ENCODE measurements around the gene PDIA6. TPM values are rescaled to one million over a fixed set of nuclear protein-coding genes. Genes with fewer than 3 reads are reported as not detected.

The PDIA6 gene
- total and polyA plus RNA-seq, 8 donors: 33.7 to 201 (median 135) TPM

DNA sequence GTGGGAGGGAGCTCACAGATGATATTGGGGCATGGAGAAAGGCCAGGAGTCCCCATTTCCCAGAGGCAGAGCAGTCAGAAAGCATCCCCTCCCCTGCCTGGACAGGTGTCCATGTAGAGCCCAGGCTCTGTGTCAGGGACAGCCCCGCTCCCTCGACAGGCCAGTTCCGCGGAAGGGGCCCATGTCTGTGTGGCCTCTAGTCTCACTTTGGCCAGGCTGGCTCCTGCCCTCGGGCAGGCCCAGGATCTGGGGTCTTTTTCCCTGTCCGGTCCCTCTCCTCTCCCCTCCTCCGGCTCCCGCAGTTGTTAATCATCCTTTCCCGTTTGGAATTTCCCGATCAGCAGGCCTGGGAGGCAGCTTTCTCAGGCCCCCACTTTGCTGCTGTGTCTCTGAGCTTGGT lies 20.4 kb upstream of the PDIA6 start:
- peaks cover 0 to 8% (median 0%) of the 10 kb centered on the region in 3 donors for H3K4me1 ChIP-seq
- ATAC-seq: no peak
- no peak overlapping the region for H3K27ac ChIP-seq
- no peaks in the 10 kb centered on the region for H3K27me3 ChIP-seq
- no peak for DNase-seq
- no peaks in the 10 kb centered on the region for H3K36me3 ChIP-seq
- WGBS, 2 donors: 77 to 79% methylated on average over 10 of the region's 10 CpGs
- H3K9me3 ChIP-seq: no peaks in the 10 kb centered on the region
- intact Hi-C loops (cut with DNase I): loop anchor here in 2 of 3 donors (5.0 to 10.0 kb wide), 2 partner anchors 289 to 292 kb away; no protein-coding TSS in a partner anchor
- TF ChIP-seq, protein P1, sequence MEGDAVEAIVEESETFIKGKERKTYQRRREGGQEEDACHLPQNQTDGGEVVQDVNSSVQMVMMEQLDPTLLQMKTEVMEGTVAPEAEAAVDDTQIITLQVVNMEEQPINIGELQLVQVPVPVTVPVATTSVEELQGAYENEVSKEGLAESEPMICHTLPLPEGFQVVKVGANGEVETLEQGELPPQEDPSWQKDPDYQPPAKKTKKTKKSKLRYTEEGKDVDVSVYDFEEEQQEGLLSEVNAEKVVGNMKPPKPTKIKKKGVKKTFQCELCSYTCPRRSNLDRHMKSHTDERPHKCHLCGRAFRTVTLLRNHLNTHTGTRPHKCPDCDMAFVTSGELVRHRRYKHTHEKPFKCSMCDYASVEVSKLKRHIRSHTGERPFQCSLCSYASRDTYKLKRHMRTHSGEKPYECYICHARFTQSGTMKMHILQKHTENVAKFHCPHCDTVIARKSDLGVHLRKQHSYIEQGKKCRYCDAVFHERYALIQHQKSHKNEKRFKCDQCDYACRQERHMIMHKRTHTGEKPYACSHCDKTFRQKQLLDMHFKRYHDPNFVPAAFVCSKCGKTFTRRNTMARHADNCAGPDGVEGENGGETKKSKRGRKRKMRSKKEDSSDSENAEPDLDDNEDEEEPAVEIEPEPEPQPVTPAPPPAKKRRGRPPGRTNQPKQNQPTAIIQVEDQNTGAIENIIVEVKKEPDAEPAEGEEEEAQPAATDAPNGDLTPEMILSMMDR (IDR thresholded peaks at IDR 0.05): no peak
- FAIRE-seq: no peak
- H3K4me3 ChIP-seq: no peak overlapping the region

DNA sequence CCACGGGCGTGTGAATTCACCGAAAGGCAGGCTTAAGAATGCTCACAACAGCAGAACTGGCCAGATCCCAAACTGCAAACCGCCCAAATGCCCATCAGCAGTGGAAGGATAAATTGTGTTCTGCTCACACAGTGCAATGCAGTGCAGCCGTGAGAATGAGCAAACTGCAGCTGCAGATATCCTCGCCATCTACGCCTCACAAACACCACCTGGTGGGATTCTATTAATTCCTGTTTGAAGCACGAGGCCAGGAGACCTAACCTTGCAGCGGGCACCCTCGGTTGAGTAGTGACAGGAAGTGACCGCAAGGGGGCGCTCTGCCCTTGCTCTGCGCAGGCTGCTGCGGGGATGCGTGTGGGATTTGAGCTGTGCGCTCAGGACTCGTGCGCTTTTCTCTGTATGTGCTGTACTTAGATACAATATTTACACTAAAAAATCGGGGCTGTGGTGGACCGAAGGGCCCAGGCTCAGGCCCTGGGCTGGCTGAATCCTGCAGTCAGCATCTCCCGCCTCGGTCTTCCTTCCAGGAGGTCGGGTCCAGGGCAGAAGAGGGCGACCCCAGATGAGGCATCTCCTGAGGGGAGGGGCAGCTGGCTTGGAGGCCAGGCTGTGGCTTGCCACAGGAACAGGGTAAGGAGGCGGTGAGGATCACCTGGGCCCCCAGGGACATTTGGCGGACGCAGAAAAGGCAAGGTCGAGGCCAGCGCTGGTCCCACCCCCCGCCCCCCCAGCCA lies 19.8 kb upstream of the PDIA6 start:
- no peak overlapping the region for H3K4me3 ChIP-seq
- FAIRE-seq: no peak

DNA sequence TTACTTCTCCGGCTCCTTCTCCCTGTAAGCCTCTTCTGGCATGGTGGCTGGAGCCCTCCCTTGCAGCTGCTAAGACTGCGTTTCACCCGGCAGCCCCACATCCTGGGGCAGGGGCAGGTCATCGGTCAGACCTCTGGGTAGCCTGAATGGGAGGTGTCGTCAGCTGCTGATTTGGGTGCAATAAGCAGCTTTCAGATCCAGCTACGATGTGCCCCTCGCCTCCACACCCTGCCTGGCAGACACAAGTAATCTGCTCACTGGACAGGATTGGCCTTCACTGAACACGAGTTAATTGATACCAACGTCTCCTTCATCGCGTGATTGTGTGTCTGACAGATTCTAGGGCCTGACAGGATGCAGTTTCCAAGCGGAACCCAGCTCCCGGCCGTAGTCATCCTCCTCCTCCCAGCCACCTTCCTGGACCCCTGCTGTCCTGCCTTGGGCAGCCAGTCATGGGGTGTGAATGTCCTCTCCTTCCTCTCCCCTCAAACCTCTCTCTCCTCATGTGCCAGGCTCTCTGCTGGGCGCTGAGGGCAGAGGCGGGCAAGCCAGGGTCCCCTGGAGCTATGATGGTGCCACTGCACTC lies 18.9 kb upstream of the PDIA6 start:
- Histone ChIP-seq H3K27ac (no peak overlapping the region), H3K9me3 (no peaks in the 10 kb centered on the region), H3K36me3 (no peaks in the 10 kb centered on the region), H3K4me1 (peaks cover 0 to 8% (median 0%) of the 10 kb centered on the region in 3 donors), H3K27me3 (no peaks in the 10 kb centered on the region), H3K4me3 (no peak overlapping the region)
- 68 to 72% methylated on average over 16 of the region's 16 CpGs for WGBS, 2 donors
- no peak for DNase-seq
- TF ChIP-seq, protein P1 (IDR thresholded peaks at IDR 0.05): no peak
- ATAC-seq: no peak
- intact Hi-C loops (cut with DNase I): loop anchor here in 2 of 3 donors (5.0 to 10.0 kb wide), 2 partner anchors 291 to 293 kb away; no protein-coding TSS in a partner anchor
- no peak for FAIRE-seq

More for the DNA sequence above, 19.8 kb upstream of the PDIA6 start:
- ATAC-seq: peak; percentile 80 to 90 (median 88)
- WGBS, 2 donors: 19% methylated on average over 30 of the region's 30 CpGs
- H3K27ac ChIP-seq: no peak overlapping the region
- intact Hi-C loops (cut with DNase I): loop anchor here in 2 of 3 donors (5.0 to 10.0 kb wide), 2 partner anchors 290 to 292 kb away; no protein-coding TSS in a partner anchor
- peaks cover 0 to 8% (median 0%) of the 10 kb centered on the region in 3 donors for H3K4me1 ChIP-seq
- no peaks in the 10 kb centered on the region for H3K36me3 ChIP-seq
- DNase-seq: peak; percentile 61 to 97 (median 84)
- no peaks in the 10 kb centered on the region for H3K9me3 ChIP-seq
- TF ChIP-seq, protein P1 (IDR thresholded peaks at IDR 0.05): peak; percentile 98 to 99 (median 99)
- no peaks in the 10 kb centered on the region for H3K27me3 ChIP-seq

DNA sequence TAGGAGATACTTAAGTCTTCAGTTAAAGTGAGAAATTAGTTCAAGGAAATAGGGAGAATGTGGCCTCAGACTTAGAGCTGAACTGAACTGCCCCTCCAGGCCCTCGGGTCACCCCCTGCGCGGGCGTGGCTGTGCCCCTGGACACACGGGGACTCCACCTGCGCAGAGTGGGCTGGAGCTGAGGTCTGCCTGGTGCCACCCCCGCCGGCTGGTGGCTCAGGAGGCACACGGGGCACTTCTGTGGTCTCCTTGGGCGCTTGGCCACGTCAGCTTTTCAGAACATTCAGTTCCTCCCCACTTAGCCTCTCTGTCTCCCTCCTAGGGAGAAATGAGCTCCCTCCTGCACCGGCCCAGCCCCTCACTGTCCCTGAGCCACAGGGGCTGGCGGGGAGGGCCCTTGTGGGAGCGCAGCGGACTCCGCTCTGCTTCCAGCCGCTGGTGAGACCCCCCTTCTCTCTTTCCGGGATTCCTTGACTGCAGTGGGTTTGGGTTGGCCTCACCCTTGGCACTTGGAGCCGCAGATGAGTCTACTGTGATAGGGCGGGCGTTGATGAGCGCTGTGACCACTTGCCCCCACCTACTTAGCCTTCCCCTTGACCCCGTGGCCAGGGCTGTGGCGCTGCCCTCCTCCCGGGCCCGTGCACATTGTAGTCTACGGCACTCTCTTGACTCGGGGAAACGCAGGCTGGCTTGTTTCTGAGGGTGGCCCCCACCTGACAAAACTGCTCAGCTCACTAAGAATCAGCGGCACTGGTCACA lies 18.2 kb upstream of the PDIA6 start:
- TF ChIP-seq, protein P1 (IDR thresholded peaks at IDR 0.05): no peak
- H3K4me1 ChIP-seq: peaks cover 0 to 8% (median 0%) of the 10 kb centered on the region in 3 donors
- no peaks in the 10 kb centered on the region for H3K9me3 ChIP-seq
- intact Hi-C loops (cut with DNase I): loop anchor here in 2 of 3 donors (5.0 to 10.0 kb wide), 2 partner anchors 291 to 294 kb away; no protein-coding TSS in a partner anchor
- H3K27ac ChIP-seq: no peak overlapping the region
- no peaks in the 10 kb centered on the region for H3K27me3 ChIP-seq
- DNase-seq (no peak), ATAC-seq (no peak), FAIRE-seq (no peak)
- no peak overlapping the region for H3K4me3 ChIP-seq
- no peaks in the 10 kb centered on the region for H3K36me3 ChIP-seq
- 84 to 86% methylated on average over 30 of the region's 30 CpGs for WGBS, 2 donors

Measured in pancreas (tissue), 10 donors.